Ascending aorta (tissue), 2 donors: ENCODE data around the gene ARVCF. TPM values are rescaled to one million over a fixed set of nuclear protein-coding genes. Genes with fewer than 3 reads are reported as not detected.

ENCODE experiments used
- DNase-seq, 2 donors: peaks; one replicate each; pipeline ENCODE4 v3.0.0-alpha.2; 2019; ENCODE audit warnings: low spot score in 2 of 2
- H3K27ac ChIP-seq, 2 donors: fragments of 200-600 bp; sonication (generic); one replicate each; pipeline ENCODE4 v1.5.1; 2016 to 2017; ENCODE audit warnings: mild to moderate bottlenecking in 1 of 2
- H3K27me3 ChIP-seq: fragments of 200-600 bp; sonication (generic); one replicate; pipeline ENCODE4 v1.5.1; 2017
- H3K36me3 ChIP-seq, 2 donors: fragments of 200-600 bp; sonication (generic); one replicate each; pipeline ENCODE4 v1.5.1; 2016
- H3K4me1 ChIP-seq, 2 donors: fragments of 200-600 bp; sonication (generic); one replicate each; pipeline ENCODE4 v1.5.1; 2016 to 2017; ENCODE audit warnings: mild to moderate bottlenecking in 1 of 2
- H3K4me3 ChIP-seq, 2 donors: fragments of 200-600 bp; sonication (generic); one replicate each; pipeline ENCODE4 v1.5.1; 2016 to 2017; ENCODE audit warnings: mild to moderate bottlenecking in 1 of 2
- H3K9me3 ChIP-seq, 2 donors: fragments of 200-600 bp; sonication (generic); one replicate each; pipeline ENCODE4 v1.5.1; 2016
- intact Hi-C: fragments of 100-400 bp; cut with DNase I; formaldehyde crosslinking; loops from one replicate; pipeline ENCODE4 v1.15.1; 2023
- total RNA-seq: library from RNA; depleted of rRNA; stranded (reverse); fragments of >200 nt; gene quantifications from one replicate; pipeline ENCODE4 v1.1.0, GENCODE V29; 2016
- TF ChIP-seq, protein P1 (sequence below), 3 experiments: fragments of 200-600 bp in 2 of 3; fragments of 450-650 bp in 1 of 3; sonication (generic) in 2 of 3; IDR thresholded peaks; one replicate each; pipeline ENCODE4 v1.5.1; 2016 to 2019; ENCODE audit warnings: antibody characterized with exemption in 3 of 3, mild to moderate bottlenecking in 1 of 3, moderate library complexity in 1 of 3

Gene ARVCF
- total RNA-seq, 1 donor from 2014 or later, result 252 TPM

DNA sequence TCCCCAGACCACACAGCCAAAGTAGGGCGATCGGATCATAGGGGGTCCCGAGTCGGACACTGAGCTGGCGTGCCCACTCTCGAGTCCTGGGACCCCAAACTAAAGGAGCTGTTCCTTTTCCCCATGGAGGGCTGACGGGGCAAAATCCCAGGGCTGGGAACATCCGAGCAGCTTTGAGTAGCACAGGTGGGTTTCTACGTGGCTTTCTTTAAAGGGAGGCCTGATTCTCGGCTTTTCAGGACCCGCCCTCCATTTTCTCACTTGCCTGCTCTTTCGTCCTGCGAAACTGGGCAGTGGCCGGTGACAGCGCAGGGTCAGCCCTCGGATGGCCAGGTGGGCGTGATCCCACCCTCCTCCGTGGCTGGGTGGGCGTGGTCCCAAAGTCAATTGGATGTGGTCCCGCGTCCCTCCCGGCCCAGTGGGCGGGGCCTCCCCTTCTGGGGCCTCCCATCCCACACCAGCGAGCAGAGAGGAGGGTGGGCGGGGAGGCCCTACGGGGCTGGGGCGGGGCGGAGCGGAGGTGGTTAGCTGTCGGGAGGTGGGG, 57.5 kb downstream of the ARVCF start:
- H3K9me3 ChIP-seq, result no peaks in the 10 kb centered on the region
- peak overlapping the region; percentile 46 to 71 for H3K27ac ChIP-seq
- H3K4me3 ChIP-seq, result peak overlapping the region; percentile 11 to 51
- H3K27me3 ChIP-seq, result no peaks in the 10 kb centered on the region
- intact Hi-C loops, result loop anchor here (10.0 kb wide), 1 partner anchor 476 kb away; the partner anchor contains the start of gene SCARF2
- peak; percentile 49 to 91 for DNase-seq
- H3K36me3 ChIP-seq, result peaks cover 4 to 10% of the 10 kb centered on the region in 2 donors
- peaks cover 2 to 14% of the 10 kb centered on the region in 2 donors for H3K4me1 ChIP-seq
- TF ChIP-seq, protein P1, sequence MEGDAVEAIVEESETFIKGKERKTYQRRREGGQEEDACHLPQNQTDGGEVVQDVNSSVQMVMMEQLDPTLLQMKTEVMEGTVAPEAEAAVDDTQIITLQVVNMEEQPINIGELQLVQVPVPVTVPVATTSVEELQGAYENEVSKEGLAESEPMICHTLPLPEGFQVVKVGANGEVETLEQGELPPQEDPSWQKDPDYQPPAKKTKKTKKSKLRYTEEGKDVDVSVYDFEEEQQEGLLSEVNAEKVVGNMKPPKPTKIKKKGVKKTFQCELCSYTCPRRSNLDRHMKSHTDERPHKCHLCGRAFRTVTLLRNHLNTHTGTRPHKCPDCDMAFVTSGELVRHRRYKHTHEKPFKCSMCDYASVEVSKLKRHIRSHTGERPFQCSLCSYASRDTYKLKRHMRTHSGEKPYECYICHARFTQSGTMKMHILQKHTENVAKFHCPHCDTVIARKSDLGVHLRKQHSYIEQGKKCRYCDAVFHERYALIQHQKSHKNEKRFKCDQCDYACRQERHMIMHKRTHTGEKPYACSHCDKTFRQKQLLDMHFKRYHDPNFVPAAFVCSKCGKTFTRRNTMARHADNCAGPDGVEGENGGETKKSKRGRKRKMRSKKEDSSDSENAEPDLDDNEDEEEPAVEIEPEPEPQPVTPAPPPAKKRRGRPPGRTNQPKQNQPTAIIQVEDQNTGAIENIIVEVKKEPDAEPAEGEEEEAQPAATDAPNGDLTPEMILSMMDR (IDR thresholded peaks at IDR 0.05), result no peak

DNA sequence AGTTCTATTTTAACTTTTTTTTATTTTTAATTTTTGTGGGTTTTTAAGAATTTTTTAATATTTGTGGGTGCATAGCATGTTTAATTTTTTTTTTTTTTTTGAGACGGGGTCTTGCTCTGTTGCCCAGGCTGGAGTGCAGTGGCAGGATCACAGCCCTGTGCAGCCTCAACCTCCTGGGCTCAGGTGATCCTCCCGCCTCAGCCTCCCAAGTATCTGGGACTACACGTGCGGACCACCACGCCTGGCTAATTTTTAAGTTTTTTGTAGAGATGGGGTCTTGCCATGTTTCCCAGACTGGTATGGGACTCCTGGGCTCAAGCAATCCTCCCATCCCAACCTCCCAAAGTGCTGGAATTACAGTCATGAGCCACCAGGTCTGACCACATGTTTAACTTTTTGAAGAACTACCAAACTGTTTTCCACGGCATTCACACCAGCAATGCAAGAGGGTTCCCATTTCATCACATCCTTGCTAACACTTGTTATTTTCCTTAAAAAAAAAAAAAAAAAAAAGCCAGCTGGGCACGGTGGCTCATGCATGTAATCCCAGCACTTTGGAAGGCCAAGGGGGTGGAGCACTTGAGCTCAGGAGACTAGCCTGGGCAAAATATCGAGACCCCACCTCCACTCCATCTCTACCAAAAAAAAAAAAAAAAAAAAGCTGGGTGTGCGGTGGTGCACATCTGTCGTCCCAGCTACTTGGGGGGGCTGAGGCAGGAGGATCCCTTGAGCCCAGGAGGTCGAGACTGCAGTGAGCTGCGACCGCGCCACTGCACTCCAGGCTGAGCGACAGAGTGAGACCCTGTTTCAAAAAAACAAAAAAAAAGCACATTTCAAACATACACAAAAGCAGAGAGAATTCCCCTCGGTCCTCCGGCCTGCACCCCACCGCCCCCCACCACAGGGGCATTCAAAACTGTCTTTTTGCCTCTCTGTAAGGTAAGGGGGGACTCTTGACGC, 58.3 kb downstream of the ARVCF start:
- peak overlapping the region; percentile 11 to 51 for H3K4me3 ChIP-seq
- peaks cover 2 to 19% of the 10 kb centered on the region in 2 donors for H3K4me1 ChIP-seq
- no peaks in the 10 kb centered on the region for H3K27me3 ChIP-seq
- peaks cover 0 to 2% of the 10 kb centered on the region in 2 donors for H3K36me3 ChIP-seq
- intact Hi-C loops, result loop anchor here (10.0 kb wide), 1 partner anchor 476 kb away; the partner anchor contains the start of gene SCARF2
- TF ChIP-seq, protein P1 (IDR thresholded peaks at IDR 0.05), result no peak
- no peaks in the 10 kb centered on the region for H3K9me3 ChIP-seq
- no peak for DNase-seq
- H3K27ac ChIP-seq, result peak overlapping the region; percentile 46 to 71

DNA sequence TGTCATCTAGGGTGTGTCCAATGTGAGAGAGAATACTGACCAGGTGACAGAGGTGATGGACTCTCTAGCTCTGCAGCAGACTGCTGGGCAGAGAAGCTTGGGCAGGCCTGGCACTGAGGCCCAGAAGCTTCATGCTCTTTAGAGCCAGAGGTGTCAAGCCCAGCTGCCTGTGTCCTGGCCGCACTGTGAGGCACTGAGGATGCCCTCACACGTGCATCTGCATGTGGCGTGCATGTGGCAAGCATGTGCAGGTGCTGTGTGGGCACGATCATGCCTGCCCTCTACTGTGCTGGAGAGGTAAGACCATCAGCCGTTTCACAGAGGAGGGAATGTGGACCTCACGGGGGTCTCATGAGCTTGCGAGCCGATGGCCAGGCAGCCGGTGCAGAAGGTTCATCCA, 59.2 kb downstream of the ARVCF start:
- Histone ChIP-seq H3K4me1 (peaks cover 7 to 25% of the 10 kb centered on the region in 2 donors), H3K9me3 (no peaks in the 10 kb centered on the region), H3K27me3 (no peaks in the 10 kb centered on the region), H3K36me3 (no peaks in the 10 kb centered on the region), H3K27ac (no peak overlapping the region), H3K4me3 (no peak overlapping the region)
- intact Hi-C loops, result loop anchor here (10.0 kb wide), 1 partner anchor 477 kb away; the partner anchor contains the start of gene SCARF2
- no peak for DNase-seq
- TF ChIP-seq, protein P1 (IDR thresholded peaks at IDR 0.05), result no peak

DNA sequence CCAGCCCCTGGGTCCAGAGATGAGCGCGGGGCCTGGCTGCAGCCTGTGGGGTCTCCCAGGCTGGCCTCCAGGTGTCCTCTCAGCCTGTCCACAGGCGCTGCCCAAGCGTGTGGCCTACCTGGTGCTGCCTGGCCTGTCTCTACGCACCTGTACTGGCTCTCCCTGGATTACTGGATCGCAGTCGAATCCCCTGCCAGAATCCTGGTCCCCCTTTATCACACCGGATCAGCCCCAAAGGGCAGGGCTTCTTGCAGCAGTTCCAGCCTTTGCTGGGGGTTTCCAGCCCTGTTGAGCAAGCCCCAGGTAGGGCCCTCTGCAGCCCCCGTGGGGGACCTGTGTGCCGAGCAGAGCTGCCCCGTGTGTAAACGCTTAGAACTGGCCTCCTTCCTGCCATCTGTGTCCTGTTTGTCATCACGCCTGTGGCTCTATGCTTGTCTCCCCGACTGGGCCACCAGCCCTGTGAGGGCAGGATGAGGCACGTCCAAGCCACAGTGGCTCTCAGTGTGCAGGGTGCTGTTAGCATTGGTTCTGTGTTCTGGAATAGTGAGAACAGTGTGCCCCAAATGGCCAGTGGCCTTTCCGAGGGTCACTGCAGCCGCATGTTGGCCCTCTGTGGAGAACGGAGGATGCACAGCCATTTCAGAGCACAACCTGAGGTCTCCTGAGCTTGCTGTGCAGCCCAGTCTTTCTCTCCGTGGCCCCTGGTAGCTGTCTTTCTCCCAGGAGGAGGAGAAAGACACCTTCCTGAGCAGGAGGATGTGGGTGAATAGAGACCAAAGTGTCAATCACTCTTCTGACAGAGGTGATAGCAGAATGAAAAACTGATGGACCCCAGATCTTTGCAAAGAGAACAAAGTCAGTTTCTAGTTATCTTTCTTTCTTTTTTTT, 61.1 kb downstream of the ARVCF start:
- no peak for DNase-seq
- no peaks in the 10 kb centered on the region for H3K36me3 ChIP-seq

More for the DNA sequence above, 61.1 kb downstream of the ARVCF start:
- intact Hi-C loops, result loop anchor here (10.0 kb wide), 1 partner anchor 479 kb away; the partner anchor contains the start of gene SCARF2
- Histone ChIP-seq H3K27ac (peak overlapping the region; percentile 15 to 28), H3K27me3 (no peaks in the 10 kb centered on the region), H3K9me3 (no peaks in the 10 kb centered on the region), H3K4me1 (peaks cover 7 to 25% of the 10 kb centered on the region in 2 donors), H3K4me3 (no peak overlapping the region)
- TF ChIP-seq, protein P1 (IDR thresholded peaks at IDR 0.05), result no peak
